Thoracic aorta (tissue), 2 donors: ENCODE measurements around the gene TPTE2. TPM values are rescaled to one million over a fixed set of nuclear protein-coding genes. Genes with fewer than 3 reads are reported as not detected.
"Not testable (repeated sequence)": the region's sequence is repeated elsewhere in the genome, so short reads cannot be mapped to it uniquely, and the experiment has no call there.

Source experiments
- ATAC-seq: fragments of 150-250 bp; one replicate; pipeline ENCODE4 v1.8.0; 2017; ENCODE audit warnings: low read depth; ENCODE audit not compliant: insufficient number of reproducible peaks, low FRiP score
- DNase-seq: peaks from one replicate; pipeline ENCODE4 v3.0.0-alpha.2; 2020; ENCODE audit warnings: low spot score
- H3K27ac ChIP-seq, 2 donors: fragments of 200-600 bp; sonication (generic); 1 replicate in 1 of 2; 2 replicates in 1 of 2; pipeline ENCODE4 v1.5.1; 2016; ENCODE audit warnings: mild to moderate bottlenecking in 2 of 2, moderate library complexity in 2 of 2
- H3K27me3 ChIP-seq: fragments of 200-600 bp; sonication (generic); replicated peaks from 2 replicates; pipeline ENCODE4 v1.6.0; 2016; ENCODE audit warnings: mild to moderate bottlenecking; ENCODE audit not compliant: insufficient read depth
- H3K36me3 ChIP-seq: fragments of 200-600 bp; sonication (generic); one replicate; pipeline ENCODE4 v1.5.1; 2016
- H3K4me1 ChIP-seq, 2 donors: fragments of 200-600 bp; sonication (generic); 1 replicate in 1 of 2; 2 replicates in 1 of 2; pipeline versions ENCODE4 v1.5.1 to v1.6.0; 2016; ENCODE audit warnings: low read depth in 2 of 2, mild to moderate bottlenecking in 1 of 2; ENCODE audit not compliant: control insufficient read depth in 1 of 2
- H3K4me3 ChIP-seq: fragments of 200-600 bp; sonication (generic); 2 replicates; pipeline ENCODE4 v1.5.1; 2016; ENCODE audit warnings: mild to moderate bottlenecking
- H3K9me3 ChIP-seq: fragments of 200-600 bp; sonication (generic); 2 replicates; pipeline ENCODE4 v1.5.1; 2016
- CTCF ChIP-seq: fragments of 200-600 bp; sonication (generic); IDR thresholded peaks from one replicate; pipeline ENCODE4 v1.5.1; 2019; ENCODE audit warnings: antibody characterized with exemption
- total RNA-seq, 2 donors: library from RNA; depleted of rRNA; stranded (reverse); fragments of >200 nt; gene quantifications; one replicate each; pipeline versions ENCODE4 v1.1.0 to v1.2.3, GENCODE V29; 2016

TPTE2 gene
- total RNA-seq, result not detected

- H3K9me3 ChIP-seq, H3K4me3 ChIP-seq, ATAC-seq, H3K27me3 ChIP-seq, H3K36me3 ChIP-seq, DNase-seq, H3K4me1 ChIP-seq, H3K27ac ChIP-seq: not testable (repeated sequence)
Measured at GRCh38 chr13:19561127-19561582, at the start of gene TPTE2. TPTE2 (minus strand) TSS chr13:19561532; CDS start chr13:19503234, 58,298 bp downstream.

GRCh38 chr13:19607523-19608078 is 46.3 kb upstream of the TPTE2 start:
- Histone ChIP-seq H3K4me1 (no peaks in the 10 kb centered on the region), H3K27me3 (no peaks in the 10 kb centered on the region), H3K36me3 (no peaks in the 10 kb centered on the region), H3K27ac (no peak overlapping the region), H3K4me3 (no peak overlapping the region), H3K9me3 (no peaks in the 10 kb centered on the region)
- ATAC-seq, result no peak
- no peak for TF ChIP-seq CTCF
- no peak for DNase-seq

- Histone ChIP-seq H3K9me3 (no peaks in the 10 kb centered on the region), H3K4me1 (no peaks in the 10 kb centered on the region), H3K27me3 (no peaks in the 10 kb centered on the region), H3K36me3 (no peaks in the 10 kb centered on the region), H3K4me3 (no peak overlapping the region), H3K27ac (no peak overlapping the region)
- DNase-seq, result no peak
- no peak for TF ChIP-seq CTCF
- ATAC-seq, result no peak
Measured at GRCh38 chr13:19606737-19607136, 45.4 kb upstream of the TPTE2 start.

- H3K27me3 ChIP-seq, result no peaks in the 10 kb centered on the region
- no peak overlapping the region for H3K4me3 ChIP-seq
- no peaks in the 10 kb centered on the region for H3K4me1 ChIP-seq
- no peak overlapping the region for H3K27ac ChIP-seq
- no peaks in the 10 kb centered on the region for H3K36me3 ChIP-seq
- H3K9me3 ChIP-seq, result no peaks in the 10 kb centered on the region
- no peak for DNase-seq
- ATAC-seq, result no peak
- TF ChIP-seq CTCF, result no peak
Measured at GRCh38 chr13:19606152-19606551, 44.8 kb upstream of the TPTE2 start.

GRCh38 chr13:19605161-19605955 is 44.0 kb upstream of the TPTE2 start:
- Histone ChIP-seq H3K4me3 (no peak overlapping the region), H3K27me3 (no peaks in the 10 kb centered on the region), H3K9me3 (no peaks in the 10 kb centered on the region), H3K4me1 (no peaks in the 10 kb centered on the region), H3K27ac (no peak overlapping the region), H3K36me3 (no peaks in the 10 kb centered on the region)
- DNase-seq, result no peak
- no peak for ATAC-seq
- TF ChIP-seq CTCF, result no peak
